GM18526 (cell line): ENCODE data around the gene SH2D7.
A peak's percentile ranks its signal among the peaks of the same experiment; 100 is the strongest.

Experiments used
- POLR2A ChIP-seq: IDR thresholded peaks from 3 replicates; pipeline ENCODE4 v1.6.1; 2011; ENCODE audit not compliant: insufficient read length; ENCODE audit errors: extremely low read depth

Gene SH2D7

DNA sequence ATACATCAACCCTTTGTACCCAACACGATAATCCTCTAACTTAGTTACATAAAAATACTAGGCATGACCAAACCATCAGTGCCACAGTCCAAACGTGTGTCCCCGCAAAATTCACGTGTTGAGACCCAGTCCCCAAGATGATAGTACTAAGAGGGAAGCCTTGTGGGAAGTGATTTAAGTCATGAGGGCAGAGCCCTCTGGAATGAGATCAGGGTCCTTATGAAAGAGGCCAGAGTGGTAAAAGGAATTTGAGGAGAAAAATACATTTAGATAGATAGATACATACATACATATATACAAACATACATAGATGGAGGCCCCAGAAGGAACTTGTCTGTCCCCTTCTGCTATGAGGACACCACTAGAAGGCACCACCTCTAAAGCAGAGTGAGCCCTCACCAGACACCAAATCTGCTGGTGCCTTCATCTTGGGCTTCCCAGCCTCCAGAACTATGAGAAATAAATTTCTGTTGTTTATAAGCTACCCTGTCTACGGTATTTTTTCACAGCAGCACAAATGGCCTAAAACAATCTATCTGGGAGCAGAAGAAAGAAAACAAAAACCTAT lies 22.8 kb upstream of the SH2D7 start:
- no peak for TF ChIP-seq POLR2A

- TF ChIP-seq POLR2A, result no peak
Measured at GRCh38 chr15:78070049-78070700, 22.2 kb upstream of the SH2D7 start.

DNA sequence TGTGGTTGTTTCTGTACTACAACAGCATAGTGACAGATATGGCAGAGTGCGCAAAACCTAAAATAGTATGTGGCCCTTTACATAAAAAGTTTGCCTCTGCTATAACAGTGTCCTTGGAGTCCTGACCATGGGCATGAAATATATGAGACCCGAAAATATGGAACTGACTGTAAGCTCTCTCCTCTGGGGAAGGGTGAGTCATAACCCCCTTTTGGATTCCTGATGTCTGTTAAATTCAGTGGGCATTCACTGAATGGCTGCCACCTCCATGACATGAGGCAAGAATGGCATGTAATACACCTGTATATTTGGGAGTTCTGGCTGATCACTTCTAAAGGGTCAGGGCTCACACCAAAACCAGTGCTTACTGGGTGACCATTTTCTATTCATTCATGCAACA lies 21.0 kb upstream of the SH2D7 start:
- TF ChIP-seq POLR2A, result no peak

DNA sequence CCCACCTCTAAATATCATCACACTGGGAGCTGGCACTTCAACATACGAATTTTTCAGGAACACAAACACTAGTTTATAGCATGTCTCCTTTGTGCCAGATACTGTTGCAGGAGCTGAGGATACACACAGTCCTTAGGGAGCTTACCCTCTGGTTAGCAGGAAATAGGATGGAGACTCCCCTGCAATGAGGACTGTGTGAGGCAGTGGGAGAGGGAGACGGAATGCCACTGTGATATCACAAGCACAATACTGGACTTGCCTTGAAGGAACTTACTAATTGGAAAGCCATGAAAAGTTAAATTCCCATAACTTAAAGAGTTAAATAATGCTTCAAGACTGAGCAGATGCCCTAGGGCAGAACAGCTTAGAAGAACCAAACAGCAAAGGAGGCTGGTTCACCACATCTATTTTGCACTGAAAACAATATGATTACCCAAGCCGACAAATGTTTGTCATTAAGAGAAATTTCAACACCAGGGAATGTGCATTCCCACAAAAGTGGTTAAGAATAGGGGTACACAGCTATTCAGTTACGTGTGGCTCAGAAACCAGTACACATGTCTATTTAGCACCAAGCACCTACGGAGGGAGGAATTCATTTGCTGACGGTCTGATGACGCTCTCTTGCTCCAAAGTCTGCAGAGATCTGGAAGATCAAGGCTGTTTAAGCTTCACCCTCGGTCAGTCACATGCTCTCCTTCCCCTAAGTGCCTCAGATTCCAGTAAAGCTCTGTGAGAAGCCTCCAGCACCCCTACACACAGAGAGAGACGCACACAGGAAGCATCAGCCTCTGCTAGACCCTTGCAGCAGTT lies 20.1 kb upstream of the SH2D7 start:
- TF ChIP-seq POLR2A, result no peak

- TF ChIP-seq POLR2A, result no peak
Measured at GRCh38 chr15:78073046-78073787, 19.1 kb upstream of the SH2D7 start.

GRCh38 chr15:78075490-78076230 lies 16.7 kb upstream of the SH2D7 start:
- no peak for TF ChIP-seq POLR2A

DNA sequence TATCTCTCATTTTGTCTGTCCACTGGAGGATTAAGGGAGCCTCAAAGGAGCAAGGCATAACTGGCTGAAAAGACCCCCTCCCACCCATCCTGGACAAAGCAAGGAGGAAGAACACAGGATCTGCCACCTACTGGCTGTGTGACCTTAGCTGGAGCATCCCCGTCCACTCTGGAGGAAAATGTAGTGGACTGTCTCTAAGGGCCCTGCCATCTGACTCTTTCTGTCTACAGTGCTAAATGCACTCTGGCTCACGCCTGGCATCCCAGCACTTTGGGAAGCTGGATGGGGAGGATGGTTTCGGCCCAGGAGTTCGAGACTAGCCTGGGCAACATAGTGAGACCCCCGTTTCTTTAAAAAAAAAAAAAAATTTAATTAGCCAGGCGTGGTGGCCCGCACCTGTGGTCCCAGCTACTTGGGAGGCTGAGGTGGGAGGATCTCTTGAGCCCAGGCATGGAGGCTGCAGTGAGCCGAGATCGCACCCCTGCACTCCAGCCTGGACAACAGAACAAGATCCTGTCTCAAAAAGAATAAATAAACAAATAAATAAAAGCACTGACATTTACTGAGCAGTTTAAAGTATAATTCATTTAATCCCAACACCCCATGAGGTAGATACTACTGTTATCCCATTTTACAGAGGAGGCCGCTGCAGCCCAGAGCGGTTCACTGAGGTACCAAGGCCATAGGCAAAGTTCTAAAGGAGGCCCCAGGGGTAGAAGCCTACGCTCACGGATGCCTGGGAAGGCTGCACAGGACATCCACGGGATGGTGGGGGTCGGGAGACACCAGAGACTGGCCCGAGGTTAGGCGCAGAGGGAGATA lies 15.9 kb upstream of the SH2D7 start:
- TF ChIP-seq POLR2A, result no peak

GRCh38 chr15:78077053-78077870 lies 15.1 kb upstream of the SH2D7 start, which contains the start of gene TBC1D2B:
TBC1D2B (minus strand) TSS chr15:78077711; CDS start chr15:78077652, 59 bp downstream.
- TF ChIP-seq POLR2A, result peak; percentile 50

DNA sequence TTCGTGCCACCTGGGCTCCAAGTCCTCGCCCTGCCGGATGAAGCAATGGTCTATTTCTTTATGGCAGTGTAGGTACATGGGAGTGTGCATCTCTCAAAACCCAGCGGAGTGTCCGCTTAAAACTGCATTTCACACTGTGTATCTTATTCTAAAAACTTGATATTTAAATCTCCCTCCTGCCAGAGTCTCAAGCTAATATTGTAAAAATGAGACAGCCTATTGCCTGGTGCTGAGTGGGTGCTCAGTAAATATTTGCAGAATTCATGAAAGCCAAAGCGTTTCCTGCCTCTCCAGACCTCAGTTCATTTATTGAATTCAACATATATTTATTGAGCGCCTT lies 14.5 kb upstream of the SH2D7 start:
- TF ChIP-seq POLR2A, result no peak

GRCh38 chr15:78079298-78080087 lies 12.9 kb upstream of the SH2D7 start:
- TF ChIP-seq POLR2A, result no peak

- TF ChIP-seq POLR2A, result no peak
Measured at GRCh38 chr15:78080088-78080460, 12.3 kb upstream of the SH2D7 start.

GRCh38 chr15:78082106-78082742 lies 10.1 kb upstream of the SH2D7 start:
- no peak for TF ChIP-seq POLR2A

DNA sequence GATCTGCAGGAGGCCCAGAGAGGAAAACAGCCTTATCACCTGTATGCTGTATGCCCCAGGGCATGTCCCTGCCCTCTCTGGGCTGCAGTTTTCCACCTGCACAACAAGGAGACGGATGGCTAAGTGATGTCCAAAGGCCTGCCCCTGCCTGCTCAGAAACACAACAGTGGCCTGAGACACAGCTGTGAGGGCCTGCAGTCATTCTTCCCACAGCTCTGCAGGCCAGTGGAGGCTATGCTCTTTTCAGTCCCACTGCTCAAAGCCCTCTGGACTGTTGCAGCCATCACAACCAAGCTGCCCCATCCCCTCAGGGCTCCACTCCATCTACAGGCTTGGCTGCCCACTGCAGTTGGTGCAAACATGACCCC lies 9.6 kb upstream of the SH2D7 start:
- no peak for TF ChIP-seq POLR2A

- TF ChIP-seq POLR2A, result no peak
Measured at GRCh38 chr15:78083186-78083585, 9.2 kb upstream of the SH2D7 start.
